Subcutaneous abdominal adipose tissue (tissue), 5 donors: Measurements from ENCODE around the gene KCNK6.

Source experiments
- H3K27ac ChIP-seq: one replicate; pipeline ENCODE4 v1.7.0; 2013; ENCODE audit warnings: low read depth, mild to moderate bottlenecking, inconsistent platforms, low read length, moderate library complexity
- H3K27me3 ChIP-seq, 5 donors: one replicate each; pipeline ENCODE4 v1.7.0; 2013; ENCODE audit warnings: low read length in 5 of 5, inconsistent platforms in 1 of 5; ENCODE audit not compliant: control insufficient read depth in 5 of 5, insufficient read depth in 4 of 5
- H3K36me3 ChIP-seq, 5 donors: one replicate each; pipeline ENCODE4 v1.7.0; 2013; ENCODE audit warnings: low read length in 5 of 5; ENCODE audit not compliant: control insufficient read depth in 5 of 5, insufficient read depth in 5 of 5
- H3K4me1 ChIP-seq, 5 donors: one replicate each; pipeline ENCODE4 v1.7.0; 2013; ENCODE audit warnings: low read length in 5 of 5, mild to moderate bottlenecking in 3 of 5, moderate library complexity in 1 of 5; ENCODE audit not compliant: control insufficient read depth in 5 of 5, insufficient read depth in 5 of 5
- H3K4me3 ChIP-seq, 5 donors: one replicate each; pipeline ENCODE4 v1.7.0; 2013; ENCODE audit warnings: low read length in 5 of 5, low read depth in 1 of 5
- H3K9ac ChIP-seq, 5 donors: one replicate each; pipeline ENCODE4 v1.7.0; 2013; ENCODE audit warnings: low read length in 5 of 5, mild to moderate bottlenecking in 4 of 5, moderate library complexity in 3 of 5
- H3K9me3 ChIP-seq, 5 donors: one replicate each; pipeline ENCODE4 v1.7.0; 2013; ENCODE audit warnings: low read length in 5 of 5; ENCODE audit not compliant: control insufficient read depth in 5 of 5
- donor health status: healthy.
- donor health status: healthy.
- donor health status: healthy.
- donor health status: healthy.
- donor health status: healthy.

Gene KCNK6

GRCh38 chr19:38321646-38322196 is 2.1 kb downstream of the KCNK6 start:
- Histone ChIP-seq H3K9me3 (no peaks in the 10 kb centered on the region), H3K9ac (peak overlapping the region in 3 of 5 donors; percentile 14 to 25 (median 20)), H3K4me3 (no peak overlapping the region), H3K27me3 (peaks cover 0 to 4% (median 0%) of the 10 kb centered on the region in 5 donors), H3K36me3 (peaks cover 0 to 14% (median 6%) of the 10 kb centered on the region in 5 donors), H3K4me1 (peaks cover 2 to 50% (median 40%) of the 10 kb centered on the region in 5 donors), H3K27ac (no peak overlapping the region)

DNA sequence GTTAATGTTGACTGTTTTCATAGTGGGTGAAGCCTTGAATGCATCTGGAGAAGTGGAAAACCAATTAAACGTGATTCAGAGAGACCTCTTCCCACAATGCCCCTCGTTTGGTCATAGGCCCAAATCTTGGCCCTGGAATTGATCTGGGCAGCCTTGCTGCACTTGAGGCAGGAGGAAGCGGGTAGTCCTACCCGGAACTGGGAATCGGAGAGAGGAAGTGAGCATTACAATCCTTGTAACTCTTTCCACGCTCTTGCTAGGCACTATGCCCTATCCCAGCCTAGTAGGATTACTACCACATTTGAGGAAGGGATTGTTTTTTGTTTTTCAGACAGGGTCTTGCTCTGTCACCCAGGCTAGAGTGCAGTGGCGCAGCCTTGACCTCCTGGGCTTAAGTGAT is 3.6 kb downstream of the KCNK6 start:
- H3K4me3 ChIP-seq, result no peak overlapping the region
- no peak overlapping the region for H3K9ac ChIP-seq
- H3K27ac ChIP-seq, result no peak overlapping the region
- no peaks in the 10 kb centered on the region for H3K9me3 ChIP-seq
- peaks cover 0 to 4% (median 0%) of the 10 kb centered on the region in 5 donors for H3K27me3 ChIP-seq
- H3K36me3 ChIP-seq, result peaks cover 0 to 30% (median 21%) of the 10 kb centered on the region in 5 donors
- H3K4me1 ChIP-seq, result peaks cover 2 to 42% (median 34%) of the 10 kb centered on the region in 5 donors

DNA sequence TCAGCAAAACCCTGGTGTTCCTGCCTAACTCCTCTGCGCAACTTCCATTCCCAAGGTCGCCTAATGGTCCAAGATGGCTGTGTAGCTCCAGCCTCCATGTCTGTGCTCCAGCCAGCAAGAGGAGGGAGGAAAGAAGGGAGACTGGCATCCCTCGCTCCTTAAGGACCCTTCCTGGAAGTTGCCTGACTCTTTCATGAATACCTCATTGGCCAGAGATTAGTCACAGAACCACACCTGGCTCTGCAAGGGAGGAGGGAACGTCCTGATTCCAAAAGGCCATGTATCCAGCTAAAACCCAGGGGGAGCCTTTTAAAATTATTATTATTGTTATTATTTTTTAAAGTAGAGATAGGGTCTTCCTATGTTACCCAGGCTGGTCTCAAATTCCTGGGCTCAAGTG is 4.8 kb downstream of the KCNK6 start:
- H3K27me3 ChIP-seq, result peaks cover 0 to 1% (median 0%) of the 10 kb centered on the region in 5 donors
- H3K27ac ChIP-seq, result no peak overlapping the region
- peaks cover 0 to 31% (median 23%) of the 10 kb centered on the region in 5 donors for H3K36me3 ChIP-seq
- H3K4me1 ChIP-seq, result peaks cover 0 to 32% (median 25%) of the 10 kb centered on the region in 5 donors
- no peak overlapping the region for H3K4me3 ChIP-seq
- H3K9ac ChIP-seq, result peak overlapping the region in 2 of 5 donors; percentile 30 to 35
- H3K9me3 ChIP-seq, result no peaks in the 10 kb centered on the region

DNA sequence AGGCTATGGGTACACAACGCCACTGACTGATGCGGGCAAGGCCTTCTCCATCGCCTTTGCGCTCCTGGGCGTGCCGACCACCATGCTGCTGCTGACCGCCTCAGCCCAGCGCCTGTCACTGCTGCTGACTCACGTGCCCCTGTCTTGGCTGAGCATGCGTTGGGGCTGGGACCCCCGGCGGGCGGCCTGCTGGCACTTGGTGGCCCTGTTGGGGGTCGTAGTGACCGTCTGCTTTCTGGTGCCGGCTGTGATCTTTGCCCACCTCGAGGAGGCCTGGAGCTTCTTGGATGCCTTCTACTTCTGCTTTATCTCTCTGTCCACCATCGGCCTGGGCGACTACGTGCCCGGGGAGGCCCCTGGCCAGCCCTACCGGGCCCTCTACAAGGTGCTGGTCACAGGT is 6.9 kb downstream of the KCNK6 start:
- no peak overlapping the region for H3K27ac ChIP-seq
- H3K9me3 ChIP-seq, result no peaks in the 10 kb centered on the region
- peaks cover 0 to 31% (median 23%) of the 10 kb centered on the region in 5 donors for H3K36me3 ChIP-seq
- H3K4me3 ChIP-seq, result no peak overlapping the region
- H3K4me1 ChIP-seq, result peaks cover 0 to 12% (median 3%) of the 10 kb centered on the region in 5 donors
- no peak overlapping the region for H3K9ac ChIP-seq
- no peaks in the 10 kb centered on the region for H3K27me3 ChIP-seq

DNA sequence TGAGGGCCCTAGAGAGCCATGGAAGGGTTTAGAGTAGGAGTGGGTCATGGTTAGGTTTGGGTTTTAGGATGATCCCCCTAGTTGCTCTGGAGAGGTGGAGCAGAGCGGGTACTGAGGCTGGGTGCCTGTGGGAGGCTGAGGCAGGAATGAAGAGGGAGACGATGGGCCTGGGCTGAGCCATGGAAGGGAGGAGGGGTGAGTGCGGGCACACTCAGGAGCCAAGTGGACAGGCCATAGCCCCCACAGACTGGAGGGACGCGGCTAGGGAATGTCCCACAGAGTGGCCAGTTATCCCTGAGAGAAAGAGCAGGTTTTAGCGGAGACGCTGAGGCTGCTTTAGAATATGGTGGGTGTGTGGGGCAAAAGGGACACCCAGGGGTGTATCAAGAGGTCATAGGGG is 10.0 kb downstream of the KCNK6 start:
- Histone ChIP-seq H3K4me1 (no peaks in the 10 kb centered on the region), H3K4me3 (no peak overlapping the region), H3K9ac (no peak overlapping the region), H3K36me3 (peaks cover 0 to 31% (median 22%) of the 10 kb centered on the region in 5 donors), H3K9me3 (no peaks in the 10 kb centered on the region), H3K27me3 (no peaks in the 10 kb centered on the region), H3K27ac (no peak overlapping the region)

DNA sequence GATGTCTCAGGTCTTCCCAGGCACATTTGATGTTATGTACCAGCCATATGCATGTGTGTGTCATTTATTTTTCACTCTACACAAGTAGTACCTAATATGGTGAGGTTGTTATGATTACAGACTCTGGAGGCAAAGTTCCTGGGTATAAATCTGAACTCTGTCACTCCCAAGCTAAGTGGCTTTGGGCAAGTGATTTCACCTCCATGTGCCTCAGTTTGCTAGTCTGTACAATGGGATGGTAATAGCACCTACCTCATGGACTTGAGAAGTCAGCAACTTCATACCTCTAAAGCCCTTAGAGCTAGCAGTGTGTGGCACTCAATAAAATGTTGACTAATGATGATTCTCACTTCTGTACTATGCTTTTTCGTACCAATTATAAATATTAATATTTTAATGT is 12.1 kb downstream of the KCNK6 start:
- Histone ChIP-seq H3K4me1 (peaks cover 0 to 6% (median 4%) of the 10 kb centered on the region in 5 donors), H3K27ac (no peak overlapping the region), H3K4me3 (no peak overlapping the region), H3K9me3 (no peaks in the 10 kb centered on the region), H3K9ac (no peak overlapping the region), H3K27me3 (no peaks in the 10 kb centered on the region), H3K36me3 (peaks cover 0 to 18% (median 17%) of the 10 kb centered on the region in 5 donors)

- Histone ChIP-seq H3K9ac (no peak overlapping the region), H3K4me1 (peaks cover 4 to 13% (median 10%) of the 10 kb centered on the region in 5 donors), H3K4me3 (no peak overlapping the region), H3K9me3 (no peaks in the 10 kb centered on the region), H3K27me3 (no peaks in the 10 kb centered on the region), H3K36me3 (peaks cover 0 to 3% (median 2%) of the 10 kb centered on the region in 5 donors), H3K27ac (no peak overlapping the region)
Measured at GRCh38 chr19:38333245-38333644, 13.6 kb downstream of the KCNK6 start.

DNA sequence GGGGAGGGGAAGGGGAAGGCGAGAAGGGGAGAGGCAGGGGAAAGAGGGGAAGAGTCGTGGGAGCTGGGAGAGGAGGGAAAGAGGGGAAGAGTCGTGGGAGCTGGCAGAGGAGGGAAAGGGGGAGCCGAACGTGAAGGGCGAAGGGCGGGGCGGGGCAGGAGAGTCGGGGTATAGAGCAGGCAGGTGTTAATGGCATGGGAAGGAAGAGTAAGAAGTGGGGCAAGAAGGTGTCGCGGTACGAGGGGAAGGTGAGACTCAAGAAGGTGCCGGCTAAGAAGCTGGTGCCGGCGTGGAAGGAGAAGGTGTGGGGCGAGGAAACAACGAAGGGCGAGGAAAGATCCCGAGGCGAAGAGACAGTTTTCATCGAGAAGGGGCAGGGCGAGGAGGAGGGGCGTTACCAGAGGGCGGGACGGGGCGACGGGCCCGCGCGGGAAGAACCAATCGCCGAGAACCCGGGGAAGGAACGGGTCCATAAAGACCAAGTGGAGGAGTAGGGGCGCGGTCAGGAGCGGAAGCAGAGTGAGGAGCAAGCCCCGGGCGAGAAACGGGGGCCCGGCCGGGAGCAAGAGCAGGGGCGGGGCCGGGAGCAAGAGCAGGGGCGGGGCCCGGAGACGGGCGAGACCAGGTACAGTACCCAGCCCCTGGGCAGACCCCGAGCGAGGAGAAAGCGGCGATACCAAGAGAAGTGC is 16.4 kb downstream of the KCNK6 start:
- H3K9me3 ChIP-seq, result no peaks in the 10 kb centered on the region
- H3K4me3 ChIP-seq, result peak overlapping the region; percentile 87 to 90 (median 89)
- no peaks in the 10 kb centered on the region for H3K27me3 ChIP-seq
- peak overlapping the region in 4 of 5 donors; percentile 68 to 92 (median 77) for H3K9ac ChIP-seq
- H3K4me1 ChIP-seq, result peaks cover 4 to 13% (median 10%) of the 10 kb centered on the region in 5 donors
- H3K36me3 ChIP-seq, result peaks cover 0 to 2% (median 0%) of the 10 kb centered on the region in 5 donors
- peak overlapping the region; percentile 90 for H3K27ac ChIP-seq

- H3K9ac ChIP-seq, result peak overlapping the region in 4 of 5 donors; percentile 68 to 92 (median 77)
- peak overlapping the region; percentile 90 for H3K27ac ChIP-seq
- no peaks in the 10 kb centered on the region for H3K9me3 ChIP-seq
- peak overlapping the region; percentile 87 to 90 (median 89) for H3K4me3 ChIP-seq
- no peaks in the 10 kb centered on the region for H3K27me3 ChIP-seq
- H3K36me3 ChIP-seq, result peaks cover 0 to 3% (median 0%) of the 10 kb centered on the region in 5 donors
- peaks cover 4 to 13% (median 10%) of the 10 kb centered on the region in 5 donors for H3K4me1 ChIP-seq
Measured at GRCh38 chr19:38336638-38337359, 17.2 kb downstream of the KCNK6 start.

- Histone ChIP-seq H3K27ac (no peak overlapping the region), H3K36me3 (peaks cover 0 to 3% (median 0%) of the 10 kb centered on the region in 5 donors), H3K4me1 (peaks cover 4 to 13% (median 10%) of the 10 kb centered on the region in 5 donors), H3K4me3 (peak overlapping the region; percentile 31 to 89 (median 76)), H3K9me3 (no peaks in the 10 kb centered on the region), H3K27me3 (no peaks in the 10 kb centered on the region), H3K9ac (peak overlapping the region in 1 of 5 donors; percentile 65)
Measured at GRCh38 chr19:38337360-38337653, 17.7 kb downstream of the KCNK6 start.
